GM19455 (cell line): ENCODE measurements around the gene NUDC.
A peak's percentile ranks its signal among the peaks of the same experiment; 100 is the strongest.
"Not testable (repeated sequence)": the region's sequence is repeated elsewhere in the genome, so short reads cannot be mapped to it uniquely, and the experiment has no call there.

Experiments
- ATAC-seq: cut with Tn5 transposase; IDR thresholded peaks from one replicate; pipeline ENCODE4 v1.9.1; 2021; ENCODE audit not compliant: unreplicated experiment

The NUDC gene

GRCh38 chr1:26921540-26922430, at the start of gene NUDC:
Gene NUDC (plus strand): TSS chr1:26921743. CDS start chr1:26921849, 106 bp downstream.
- ATAC-seq: peak; percentile 95

GRCh38 chr1:26873097-26873496, 48.4 kb upstream of the NUDC start:
- ATAC-seq: not testable (repeated sequence)

GRCh38 chr1:26874896-26875295, 46.6 kb upstream of the NUDC start:
- ATAC-seq: no peak

- ATAC-seq: no peak
Observed at GRCh38 chr1:26877326-26877725, 44.2 kb upstream of the NUDC start.

GRCh38 chr1:26879793-26880192, 41.8 kb upstream of the NUDC start:
- no peak for ATAC-seq

GRCh38 chr1:26881611-26882010, 39.9 kb upstream of the NUDC start:
- not testable (repeated sequence) for ATAC-seq

- ATAC-seq: no peak
Observed at GRCh38 chr1:26882696-26883463, 38.7 kb upstream of the NUDC start.

GRCh38 chr1:26887125-26887524, 34.4 kb upstream of the NUDC start:
- no peak for ATAC-seq

- no peak for ATAC-seq
Observed at GRCh38 chr1:26888231-26888630, 33.3 kb upstream of the NUDC start.

GRCh38 chr1:26889551-26890466, 31.7 kb upstream of the NUDC start, which contains the start of gene GPN2:
Gene GPN2 (minus strand): TSS chr1:26890283. CDS start chr1:26890096, 187 bp downstream.
- ATAC-seq: peak; percentile 83

GRCh38 chr1:26890467-26890796, 31.1 kb upstream of the NUDC start:
- peak; percentile 27 for ATAC-seq

- no peak for ATAC-seq
Observed at GRCh38 chr1:26894263-26894662, 27.3 kb upstream of the NUDC start.

GRCh38 chr1:26897351-26897750, 24.2 kb upstream of the NUDC start:
- ATAC-seq: no peak

- ATAC-seq: peak; percentile 80
Observed at GRCh38 chr1:26900001-26900814, 21.3 kb upstream of the NUDC start, which contains the start of gene GPATCH3. Gene GPATCH3 (minus strand): TSS chr1:26900467. CDS start chr1:26900442, 25 bp downstream.

- no peak for ATAC-seq
Observed at GRCh38 chr1:26900815-26901511, 20.6 kb upstream of the NUDC start.

GRCh38 chr1:26907071-26907917, 14.2 kb upstream of the NUDC start:
- no peak for ATAC-seq

GRCh38 chr1:26909951-26910342, 11.6 kb upstream of the NUDC start:
- no peak for ATAC-seq

- no peak for ATAC-seq
Observed at GRCh38 chr1:26910343-26911160, 11.0 kb upstream of the NUDC start.
